ENCODE results near the gene ARHGAP42.

The ARHGAP42 gene

DNA sequence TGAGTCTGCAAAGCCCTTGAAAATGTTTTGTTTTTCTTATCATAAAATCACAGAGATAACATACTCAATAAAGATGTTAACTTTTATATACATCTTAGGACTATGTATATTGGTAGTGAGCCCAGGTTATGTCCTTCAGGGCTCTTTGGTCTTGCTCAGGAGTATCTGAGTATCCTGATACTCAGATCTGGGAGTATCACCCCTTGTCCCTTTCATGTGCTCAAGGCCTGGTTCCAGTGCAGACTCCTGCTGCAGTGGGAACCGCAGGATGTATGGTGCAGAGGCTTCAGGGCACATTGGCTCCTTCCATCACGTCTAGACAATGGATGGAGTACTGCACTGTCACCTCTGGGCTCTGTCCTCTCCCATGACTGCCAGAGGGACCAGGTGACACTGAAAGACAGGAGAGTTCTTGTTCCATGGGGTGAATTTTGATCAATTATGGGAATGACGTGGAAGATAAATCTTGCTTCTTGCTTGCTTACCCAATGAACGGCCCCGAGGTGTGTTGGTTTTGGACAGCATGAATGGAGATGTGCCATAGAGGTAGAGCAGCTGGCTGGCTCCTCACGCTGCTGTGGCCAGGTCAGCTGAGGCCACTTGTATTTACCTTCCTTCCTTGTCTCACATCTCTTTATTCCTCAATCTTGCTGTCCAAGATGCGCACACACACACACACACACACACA is 215.5 kb downstream of the ARHGAP42 start:
- H3K36me3 ChIP-seq: no peaks in the 10 kb centered on the region
- TF ChIP-seq, protein P1, sequence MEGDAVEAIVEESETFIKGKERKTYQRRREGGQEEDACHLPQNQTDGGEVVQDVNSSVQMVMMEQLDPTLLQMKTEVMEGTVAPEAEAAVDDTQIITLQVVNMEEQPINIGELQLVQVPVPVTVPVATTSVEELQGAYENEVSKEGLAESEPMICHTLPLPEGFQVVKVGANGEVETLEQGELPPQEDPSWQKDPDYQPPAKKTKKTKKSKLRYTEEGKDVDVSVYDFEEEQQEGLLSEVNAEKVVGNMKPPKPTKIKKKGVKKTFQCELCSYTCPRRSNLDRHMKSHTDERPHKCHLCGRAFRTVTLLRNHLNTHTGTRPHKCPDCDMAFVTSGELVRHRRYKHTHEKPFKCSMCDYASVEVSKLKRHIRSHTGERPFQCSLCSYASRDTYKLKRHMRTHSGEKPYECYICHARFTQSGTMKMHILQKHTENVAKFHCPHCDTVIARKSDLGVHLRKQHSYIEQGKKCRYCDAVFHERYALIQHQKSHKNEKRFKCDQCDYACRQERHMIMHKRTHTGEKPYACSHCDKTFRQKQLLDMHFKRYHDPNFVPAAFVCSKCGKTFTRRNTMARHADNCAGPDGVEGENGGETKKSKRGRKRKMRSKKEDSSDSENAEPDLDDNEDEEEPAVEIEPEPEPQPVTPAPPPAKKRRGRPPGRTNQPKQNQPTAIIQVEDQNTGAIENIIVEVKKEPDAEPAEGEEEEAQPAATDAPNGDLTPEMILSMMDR (IDR thresholded peaks at IDR 0.05; ENCODE audit: low read depth, low read length): no peak
- no peak for DNase-seq
- H3K27ac ChIP-seq: no peak overlapping the region
- no peaks in the 10 kb centered on the region for H3K27me3 ChIP-seq (ENCODE audit: insufficient read depth, low read depth, severe bottlenecking)
- H3K4me3 ChIP-seq (ENCODE audit: low read depth, low read length): no peak overlapping the region
- no peaks in the 10 kb centered on the region for H3K9me3 ChIP-seq (ENCODE audit: severe bottlenecking)

DNA sequence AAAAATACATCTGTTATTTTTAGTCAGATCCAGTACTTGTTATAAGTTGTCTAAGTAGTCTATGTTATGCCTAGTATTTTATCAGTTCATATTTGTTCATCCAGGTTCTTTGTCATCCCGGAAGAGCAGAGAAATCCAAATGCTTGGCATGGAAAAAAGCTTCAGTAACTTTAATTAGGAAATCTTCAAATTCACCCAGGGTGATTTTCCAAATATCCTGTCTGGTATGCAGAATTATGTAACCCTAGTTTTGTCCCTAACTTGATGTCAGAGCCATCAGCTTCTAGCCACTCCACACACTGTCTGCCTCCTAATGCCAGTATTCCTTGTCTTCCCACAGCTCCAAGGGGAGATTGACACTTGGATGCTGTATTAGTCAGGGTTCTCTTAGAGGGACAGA is 216.2 kb downstream of the ARHGAP42 start:
- no peak for DNase-seq
- TF ChIP-seq, protein P1 (IDR thresholded peaks at IDR 0.05; ENCODE audit: low read depth, low read length): no peak
- no peak overlapping the region for H3K4me3 ChIP-seq (ENCODE audit: low read depth, low read length)
- H3K27ac ChIP-seq: no peak overlapping the region
- H3K27me3 ChIP-seq (ENCODE audit: insufficient read depth, low read depth, severe bottlenecking): no peaks in the 10 kb centered on the region
- H3K9me3 ChIP-seq (ENCODE audit: severe bottlenecking): no peaks in the 10 kb centered on the region
- H3K36me3 ChIP-seq: no peaks in the 10 kb centered on the region

DNA sequence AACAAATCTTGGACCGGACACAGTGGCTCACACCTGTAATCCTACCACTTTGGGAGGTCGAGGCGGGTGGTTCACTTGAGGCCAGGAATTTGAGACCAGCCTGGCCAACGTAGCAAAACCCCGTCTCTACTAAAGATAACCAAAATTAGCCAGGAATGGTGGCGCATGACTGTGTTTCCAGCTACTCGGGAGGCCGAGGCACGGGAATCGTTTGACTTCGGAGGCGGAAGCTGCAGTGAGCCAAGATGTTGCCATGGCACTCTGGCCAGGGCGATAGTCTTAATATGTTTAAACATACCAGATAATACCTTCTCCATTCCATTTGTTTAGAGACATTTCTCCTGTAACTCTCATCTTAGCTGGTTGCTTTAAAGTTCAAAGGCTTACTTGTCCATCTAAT is 218.6 kb downstream of the ARHGAP42 start:
- no peaks in the 10 kb centered on the region for H3K36me3 ChIP-seq
- H3K4me3 ChIP-seq (ENCODE audit: low read depth, low read length): no peak overlapping the region
- TF ChIP-seq, protein P1 (IDR thresholded peaks at IDR 0.05; ENCODE audit: low read depth, low read length): no peak
- H3K27ac ChIP-seq: no peak overlapping the region
- no peaks in the 10 kb centered on the region for H3K27me3 ChIP-seq (ENCODE audit: insufficient read depth, low read depth, severe bottlenecking)
- no peak for DNase-seq
- H3K9me3 ChIP-seq (ENCODE audit: severe bottlenecking): no peaks in the 10 kb centered on the region

DNA sequence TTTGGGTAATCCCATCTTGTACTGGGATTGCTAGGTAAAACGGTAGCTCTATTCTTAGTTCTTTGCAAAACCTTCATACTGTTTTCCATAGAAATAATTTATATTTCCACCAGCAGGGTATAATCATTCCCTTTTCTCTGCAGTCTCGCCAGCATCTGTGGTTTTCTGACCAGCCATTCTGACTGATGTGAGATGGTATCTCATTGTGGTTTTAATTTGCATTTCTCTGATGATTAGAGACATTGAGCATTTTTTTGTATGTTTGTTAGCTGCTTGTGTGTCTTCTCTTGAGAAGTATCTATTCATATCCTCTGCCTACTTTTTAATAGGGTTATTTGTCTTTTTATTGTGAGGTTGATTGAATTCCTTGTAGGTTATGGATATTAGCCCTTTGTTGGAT is 221.7 kb downstream of the ARHGAP42 start:
- Histone ChIP-seq H3K36me3 (no peaks in the 10 kb centered on the region), H3K4me3 (ENCODE audit: low read depth, low read length) (no peak overlapping the region), H3K27me3 (ENCODE audit: insufficient read depth, low read depth, severe bottlenecking) (no peaks in the 10 kb centered on the region), H3K9me3 (ENCODE audit: severe bottlenecking) (no peaks in the 10 kb centered on the region), H3K27ac (no peak overlapping the region)
- TF ChIP-seq, protein P1 (IDR thresholded peaks at IDR 0.05; ENCODE audit: low read depth, low read length): no peak
- DNase-seq: no peak

DNA sequence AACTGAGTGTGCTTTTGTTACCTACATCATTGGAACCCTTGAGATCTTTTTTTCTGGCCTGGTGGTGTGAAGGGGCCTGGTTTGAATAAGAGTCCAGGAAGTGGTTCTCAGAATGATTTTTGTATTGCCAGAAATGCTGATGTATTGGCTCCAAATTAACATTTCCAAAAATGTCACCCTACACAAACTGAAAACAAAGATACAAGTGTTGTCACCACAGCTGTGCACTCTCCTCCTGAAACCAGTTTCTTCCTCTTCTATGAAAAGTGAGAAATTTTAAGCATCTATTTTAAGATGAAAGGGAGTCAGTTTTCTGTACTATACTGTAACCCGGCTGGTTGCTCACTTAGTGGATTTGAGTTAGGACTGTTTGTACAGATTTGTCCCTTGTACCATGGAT is 223.7 kb downstream of the ARHGAP42 start:
- H3K27me3 ChIP-seq (ENCODE audit: insufficient read depth, low read depth, severe bottlenecking): no peaks in the 10 kb centered on the region
- no peaks in the 10 kb centered on the region for H3K9me3 ChIP-seq (ENCODE audit: severe bottlenecking)
- H3K36me3 ChIP-seq: no peaks in the 10 kb centered on the region
- TF ChIP-seq, protein P1 (IDR thresholded peaks at IDR 0.05; ENCODE audit: low read depth, low read length): no peak
- DNase-seq: no peak
- H3K27ac ChIP-seq: no peak overlapping the region
- no peak overlapping the region for H3K4me3 ChIP-seq (ENCODE audit: low read depth, low read length)
